HG03520 (cell line): ENCODE measurements around the gene TEX261.

Experiments
- ATAC-seq: cut with Tn5 transposase; IDR thresholded peaks from one replicate; pipeline ENCODE4 v1.9.1; 2021; ENCODE audit warnings: mild to moderate bottlenecking, moderate library complexity; ENCODE audit not compliant: unreplicated experiment

The TEX261 gene

GRCh38 chr2:70959851-70960832 lies 34.5 kb downstream of the TEX261 start:
- ATAC-seq = no peak

GRCh38 chr2:70959271-70959761 lies 35.4 kb downstream of the TEX261 start:
- no peak for ATAC-seq

DNA sequence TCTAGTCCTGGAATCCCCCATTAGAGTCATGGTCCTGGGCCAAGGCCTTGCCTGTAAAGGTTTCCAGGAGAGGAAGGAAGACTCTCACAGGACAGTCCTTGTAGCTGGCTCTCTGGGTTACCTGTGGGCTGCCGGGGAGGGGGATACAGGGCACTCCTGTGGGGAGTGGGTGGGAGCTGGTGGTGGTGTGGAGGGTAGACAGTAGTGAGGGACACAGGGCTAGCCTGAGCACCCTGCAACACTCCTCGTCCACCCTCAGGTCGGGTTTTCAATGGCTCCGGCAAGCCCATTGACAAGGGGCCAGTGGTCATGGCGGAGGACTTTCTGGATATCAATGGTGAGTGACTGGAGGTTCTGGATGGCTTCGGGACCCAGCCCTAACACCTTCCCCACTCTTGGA lies 35.9 kb downstream of the TEX261 start:
- ATAC-seq = no peak

DNA sequence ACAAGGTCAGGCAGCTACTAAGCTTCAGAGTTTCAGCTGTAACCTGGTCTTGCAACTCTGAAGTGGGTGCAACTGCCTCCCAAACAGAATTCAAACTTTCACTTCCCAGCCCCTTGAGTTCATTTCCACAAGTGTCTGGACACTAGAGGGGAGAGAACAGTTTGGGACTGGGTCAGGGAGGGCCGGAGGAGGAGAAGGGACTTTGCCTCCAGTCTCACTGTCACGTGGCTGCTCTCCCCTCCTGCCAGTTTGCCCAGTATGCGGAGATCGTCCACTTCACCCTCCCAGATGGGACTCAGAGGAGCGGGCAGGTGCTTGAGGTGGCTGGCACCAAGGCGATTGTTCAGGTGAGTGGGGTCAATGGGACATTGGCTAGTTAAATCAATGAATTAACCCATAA lies 36.9 kb downstream of the TEX261 start:
- no peak for ATAC-seq

- no peak for ATAC-seq
Measured at GRCh38 chr2:70956141-70956540, 38.5 kb downstream of the TEX261 start.

- no peak for ATAC-seq
Measured at GRCh38 chr2:70954886-70955285, 39.8 kb downstream of the TEX261 start.

DNA sequence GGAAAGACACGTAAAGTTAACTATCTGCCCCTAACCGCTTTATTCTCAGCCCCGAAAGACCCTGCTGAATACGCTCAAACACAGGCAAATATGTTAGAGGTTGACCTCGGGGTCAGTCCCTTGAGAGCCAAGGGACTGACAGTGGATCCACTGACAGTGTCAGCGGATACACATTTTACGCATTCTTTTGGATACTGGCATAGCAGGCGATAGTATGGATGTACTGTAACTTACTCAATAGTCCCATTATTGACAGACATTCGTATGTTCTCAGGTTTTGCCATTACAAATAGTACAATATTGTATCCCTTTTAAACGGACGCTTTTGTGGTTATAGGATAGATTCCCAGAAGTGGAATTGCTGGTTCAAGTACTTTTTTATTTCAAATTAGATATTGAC lies 45.6 kb downstream of the TEX261 start:
- no peak for ATAC-seq

GRCh38 chr2:70948337-70949003 lies 46.2 kb downstream of the TEX261 start:
- peak; percentile 91 for ATAC-seq

- ATAC-seq = no peak
Measured at GRCh38 chr2:70947556-70948184, 47.0 kb downstream of the TEX261 start.

DNA sequence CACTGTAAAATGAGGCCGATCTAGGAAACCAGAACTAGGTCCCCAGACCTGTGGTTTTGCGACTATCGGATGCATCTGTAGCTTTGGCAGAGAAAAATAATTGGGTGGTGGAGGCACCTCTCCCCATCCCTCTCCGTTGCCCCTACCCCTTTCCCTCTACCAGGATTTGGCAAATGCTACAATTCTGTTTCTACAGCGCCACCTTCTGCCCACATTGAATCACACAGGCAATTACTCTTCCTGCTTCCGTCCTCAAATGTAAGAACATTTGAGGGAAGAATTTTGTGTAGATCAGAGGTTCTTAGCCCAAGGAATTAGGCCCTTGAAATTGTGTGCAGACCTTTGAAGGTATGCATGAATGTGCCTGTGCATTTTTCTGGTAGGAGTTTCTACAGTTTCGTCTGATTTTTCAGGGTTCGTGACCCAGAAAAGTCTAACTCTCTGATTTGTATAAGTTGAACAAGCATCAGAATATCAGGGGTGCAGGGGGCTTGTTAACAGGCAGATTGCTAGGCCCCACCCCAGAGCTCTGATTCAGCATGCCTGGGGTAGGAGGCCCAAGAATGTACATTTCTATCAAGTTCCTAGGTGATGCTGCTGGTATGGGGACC lies 47.7 kb downstream of the TEX261 start:
- ATAC-seq = no peak

- ATAC-seq = no peak
Measured at GRCh38 chr2:70944111-70944690, 50.5 kb downstream of the TEX261 start.

- ATAC-seq = no peak
Measured at GRCh38 chr2:70943205-70943871, 51.3 kb downstream of the TEX261 start.

GRCh38 chr2:70942396-70943204 lies 52.1 kb downstream of the TEX261 start:
- no peak for ATAC-seq

GRCh38 chr2:70941701-70942100 lies 53.0 kb downstream of the TEX261 start:
- no peak for ATAC-seq

DNA sequence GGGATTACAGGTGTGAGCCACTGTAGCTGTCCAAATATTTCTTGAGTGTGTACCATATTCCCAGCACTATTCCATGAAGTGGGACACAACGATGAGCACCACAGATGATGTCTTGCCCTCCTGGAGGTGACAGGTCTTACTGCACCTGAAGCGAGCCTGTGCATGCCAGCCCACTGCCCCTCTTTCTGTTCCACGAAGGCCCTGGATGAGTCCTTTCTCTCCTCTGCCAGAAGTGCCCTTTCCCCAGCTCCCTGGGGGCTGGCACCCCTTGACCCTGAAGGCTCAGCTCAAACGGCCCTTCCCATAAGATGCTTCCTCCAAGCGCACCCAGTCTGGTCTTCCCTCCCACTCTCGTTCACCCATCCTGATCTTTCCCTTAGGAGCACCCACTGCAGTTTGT lies 53.5 kb downstream of the TEX261 start:
- ATAC-seq = no peak

- ATAC-seq = no peak
Measured at GRCh38 chr2:70939839-70940580, 54.7 kb downstream of the TEX261 start.

GRCh38 chr2:70939001-70939838 lies 55.5 kb downstream of the TEX261 start:
- ATAC-seq = no peak

GRCh38 chr2:70938586-70938950 lies 56.1 kb downstream of the TEX261 start:
- no peak for ATAC-seq
